Activated T-cell treated with anti-CD3 and anti-CD28 coated beads for 4 hours (primary cell): ENCODE results near the gene CTNNA2.
"Not testable (repeated sequence)": the region's sequence is repeated elsewhere in the genome, so short reads cannot be mapped to it uniquely, and the experiment has no call there.

ENCODE experiments used
- DNase-seq: peaks from one replicate; pipeline ENCODE4 v3.0.0-alpha.2; 2020

Gene CTNNA2

GRCh38 chr2:80050246-80050645, 537.4 kb downstream of the CTNNA2 start:
- no peak for DNase-seq

GRCh38 chr2:80053522-80054345, 540.9 kb downstream of the CTNNA2 start:
- no peak for DNase-seq

DNA sequence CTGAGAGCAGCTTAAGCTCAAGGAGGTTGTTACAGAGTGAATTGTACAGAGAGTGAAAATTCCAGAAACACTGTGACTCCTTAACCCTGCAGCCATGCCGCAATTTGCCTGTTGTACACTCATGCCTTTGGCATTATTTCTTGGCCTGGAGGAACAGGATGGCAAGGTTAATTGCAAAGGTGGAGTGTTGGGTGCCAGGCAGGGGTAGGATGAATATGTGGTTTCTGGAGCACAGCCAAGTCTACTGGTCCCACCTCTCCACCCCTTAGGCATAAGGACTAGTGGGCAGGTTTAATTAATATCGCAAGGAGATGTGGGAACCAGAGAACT, 541.5 kb downstream of the CTNNA2 start:
- no peak for DNase-seq

DNA sequence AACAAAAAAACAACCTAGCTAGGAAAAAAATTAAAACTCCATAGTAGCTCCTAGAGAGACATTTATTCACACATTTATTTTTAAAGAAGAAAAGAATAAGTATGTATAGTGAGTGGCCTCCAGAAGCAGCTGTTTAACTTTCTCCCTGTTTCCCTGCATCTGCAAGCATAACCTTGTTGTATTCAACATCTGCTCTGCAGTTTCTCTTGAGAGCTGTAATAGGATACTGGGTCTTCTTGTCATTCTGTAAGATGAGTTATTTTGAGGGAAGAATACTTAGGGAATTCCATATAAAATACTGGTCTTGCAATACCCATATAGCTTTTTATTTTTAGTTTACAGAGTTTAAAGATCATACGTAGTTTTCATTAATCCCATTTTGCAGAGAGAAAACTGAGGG, 545.1 kb downstream of the CTNNA2 start:
- no peak for DNase-seq

DNA sequence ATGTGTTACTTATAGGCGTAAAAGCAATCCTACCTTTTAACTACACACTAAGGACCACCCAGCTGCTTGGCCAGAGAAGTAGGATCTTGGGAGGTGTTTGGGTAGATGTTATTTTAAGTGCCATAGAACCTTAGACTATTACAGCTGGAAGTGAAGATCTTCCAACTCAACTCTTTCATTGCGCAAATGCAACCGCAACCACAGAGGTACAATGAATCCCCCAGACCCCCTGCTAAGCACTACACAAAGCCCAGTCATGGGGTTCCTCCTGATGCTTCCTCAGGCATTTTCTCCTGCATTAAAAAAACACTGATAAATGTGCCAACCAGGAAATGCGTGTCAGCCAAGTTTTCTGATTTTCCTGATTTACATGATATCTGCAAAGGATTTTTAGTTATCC, 545.7 kb downstream of the CTNNA2 start:
- DNase-seq: no peak

- no peak for DNase-seq
These were observed 546.6 kb downstream of the CTNNA2 start for GRCh38 chr2:80059447-80059846.

GRCh38 chr2:80061881-80062280, 549.0 kb downstream of the CTNNA2 start:
- no peak for DNase-seq

DNA sequence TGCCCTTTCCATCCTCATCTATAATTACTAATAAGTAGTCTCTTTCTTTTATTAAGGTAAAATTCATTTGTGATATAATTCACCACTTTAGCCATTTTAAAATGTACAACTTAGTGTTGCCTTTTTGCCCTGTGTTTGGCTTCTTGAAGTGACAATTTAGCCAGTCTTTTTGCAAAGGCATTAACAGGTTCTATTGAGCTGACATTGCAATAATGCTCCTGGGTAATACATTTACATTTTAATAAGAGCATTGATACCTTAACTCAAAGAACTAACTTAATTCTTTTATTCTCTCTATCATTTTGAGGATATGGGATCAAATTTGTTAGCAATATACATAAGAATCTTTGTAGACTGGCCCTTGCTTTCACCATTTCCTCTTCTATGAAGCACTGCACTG, 549.4 kb downstream of the CTNNA2 start:
- DNase-seq: no peak

- no peak for DNase-seq
These were observed 555.3 kb downstream of the CTNNA2 start for GRCh38 chr2:80068038-80068731.

DNA sequence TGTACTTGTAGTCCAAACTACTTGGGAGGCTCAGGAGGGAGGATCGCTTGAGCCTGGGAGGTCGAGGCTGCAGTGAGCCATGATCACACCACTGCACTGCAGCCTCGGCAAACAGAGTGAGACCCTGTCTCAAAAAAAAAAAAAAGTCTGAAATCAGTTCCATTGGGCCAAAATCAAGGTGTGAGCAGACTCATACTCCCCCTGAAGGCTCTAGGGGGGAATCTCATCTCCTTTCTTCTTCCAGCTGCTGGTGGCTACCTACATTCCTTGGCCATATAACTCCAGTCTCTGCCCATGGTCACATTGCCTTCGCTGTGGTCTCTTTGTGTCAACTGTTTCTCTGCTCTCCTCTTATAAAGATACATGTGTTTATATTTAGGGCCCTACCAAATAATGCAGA, 557.7 kb downstream of the CTNNA2 start:
- DNase-seq: no peak

- DNase-seq: no peak
These were observed 559.1 kb downstream of the CTNNA2 start for GRCh38 chr2:80071941-80072340.

DNA sequence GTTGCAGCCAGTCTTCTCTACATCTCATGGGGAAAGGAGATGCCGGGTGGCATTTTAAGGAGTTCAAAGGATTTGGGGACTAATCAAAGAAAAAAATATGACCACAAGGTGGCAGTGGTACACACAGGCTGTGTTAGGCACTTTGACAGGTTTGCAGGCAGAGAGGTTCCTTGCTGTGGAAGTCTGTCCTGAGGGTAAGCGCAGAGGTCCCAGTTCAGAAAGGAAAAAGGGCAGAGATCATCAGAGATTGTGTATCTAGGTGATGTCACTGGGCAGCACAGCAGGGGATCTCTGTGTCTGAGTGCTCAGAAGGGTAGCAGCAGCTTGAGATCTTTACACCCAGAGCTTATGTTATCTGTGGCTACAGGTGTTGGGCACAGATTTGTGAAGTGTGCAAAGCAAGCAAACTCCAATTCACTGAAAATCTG, 560.3 kb downstream of the CTNNA2 start:
- no peak for DNase-seq

GRCh38 chr2:80074321-80075070, 561.6 kb downstream of the CTNNA2 start:
- no peak for DNase-seq

- no peak for DNase-seq
These were observed 562.9 kb downstream of the CTNNA2 start for GRCh38 chr2:80075719-80076118.

DNA sequence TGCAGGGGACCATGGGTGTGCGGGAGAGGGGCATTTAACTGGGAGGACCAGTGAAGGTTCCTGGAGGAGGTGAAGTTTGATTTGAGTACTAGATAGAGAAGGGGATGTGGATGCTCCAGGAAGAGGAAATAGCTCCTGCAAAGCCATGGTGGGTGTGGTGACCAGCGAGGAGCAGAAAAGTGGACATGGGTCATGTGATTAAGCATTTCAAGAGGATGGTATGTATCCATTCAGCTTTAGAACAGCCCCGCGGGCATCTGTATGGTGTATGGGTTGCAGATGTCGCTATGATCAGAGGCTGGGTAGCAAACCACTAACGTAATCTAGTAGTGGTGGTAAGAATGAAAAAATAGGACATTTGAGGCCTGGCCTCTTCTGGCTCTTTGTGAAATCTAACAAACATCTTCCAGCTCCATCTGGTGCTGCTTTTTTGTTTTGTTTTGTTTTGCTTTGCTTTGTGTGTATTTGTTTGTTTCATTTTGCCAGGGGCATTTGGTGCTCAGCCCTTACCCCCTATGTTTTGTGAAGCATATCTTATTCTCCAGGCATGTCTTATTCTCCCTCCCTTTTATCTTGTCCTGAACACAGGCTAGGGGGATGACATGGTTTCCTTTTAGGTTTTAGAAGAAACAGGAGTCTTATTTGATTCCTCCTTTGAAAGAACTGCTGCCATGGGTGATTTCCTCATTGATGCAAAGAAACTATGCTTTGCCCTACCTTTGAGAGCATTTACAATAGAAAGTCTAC, 565.6 kb downstream of the CTNNA2 start:
- no peak for DNase-seq

- DNase-seq: no peak
These were observed 568.1 kb downstream of the CTNNA2 start for GRCh38 chr2:80080957-80081356.

- DNase-seq: no peak
These were observed 574.0 kb downstream of the CTNNA2 start for GRCh38 chr2:80086831-80087230.

GRCh38 chr2:80091237-80091636, 578.4 kb downstream of the CTNNA2 start:
- DNase-seq: no peak

DNA sequence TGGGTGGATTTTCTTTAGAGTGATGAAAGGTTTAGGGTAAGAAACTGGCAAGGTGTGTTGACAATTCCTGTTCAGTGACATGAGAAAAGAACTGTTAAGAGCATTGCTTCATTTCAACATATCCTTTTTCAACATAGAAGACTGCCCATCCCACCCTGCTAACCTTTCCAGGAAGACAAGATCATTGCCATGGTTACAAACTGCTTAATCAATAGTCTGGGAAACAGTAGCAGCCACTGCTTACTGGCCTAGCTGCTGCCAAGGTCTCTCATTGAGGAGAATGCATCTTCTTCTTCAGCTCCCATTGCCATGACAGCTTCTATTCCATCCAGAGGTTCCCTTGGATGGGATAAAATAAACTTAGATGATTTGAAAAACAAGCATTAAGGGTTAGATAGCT, 579.6 kb downstream of the CTNNA2 start:
- DNase-seq: no peak

DNA sequence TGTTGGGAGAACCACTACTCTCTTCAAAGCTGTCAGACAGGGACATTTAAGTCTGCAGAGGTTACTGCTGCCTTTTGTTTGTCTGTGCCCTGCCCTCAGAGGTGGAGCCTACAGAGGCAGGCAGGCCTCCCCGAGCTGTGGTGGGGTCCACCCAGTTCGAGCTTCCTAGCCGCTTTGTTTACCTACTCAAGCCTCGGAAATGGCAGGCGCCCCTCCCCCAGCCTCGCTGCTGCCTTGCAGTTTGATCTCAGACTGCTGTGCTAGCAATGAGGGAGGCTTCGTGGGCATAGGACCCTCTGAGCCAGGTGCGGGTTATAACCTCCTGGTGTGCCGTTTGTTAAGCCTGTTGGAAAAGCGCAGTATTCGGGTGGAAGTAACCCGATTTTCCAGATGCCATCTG, 585.7 kb downstream of the CTNNA2 start:
- DNase-seq: not testable (repeated sequence)

DNA sequence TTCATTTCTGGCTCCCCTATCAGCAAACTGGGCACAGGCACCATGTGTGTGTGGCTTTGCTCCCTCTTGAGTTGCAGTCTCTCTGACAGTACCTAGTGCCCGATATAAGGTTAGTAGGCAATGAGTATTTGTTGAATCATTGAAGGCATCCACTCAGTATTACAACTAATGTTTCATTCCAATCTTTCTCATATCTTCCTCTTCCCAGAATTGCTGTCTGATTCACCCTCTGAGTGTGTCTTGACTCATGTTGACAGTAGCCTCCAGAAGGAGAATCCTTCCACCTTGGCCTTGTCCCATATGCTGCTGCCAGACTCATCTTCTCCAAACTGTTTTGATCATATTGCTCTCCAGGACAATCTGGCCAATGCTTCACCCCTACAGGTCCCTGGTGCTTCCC, 589.2 kb downstream of the CTNNA2 start:
- DNase-seq: no peak

DNA sequence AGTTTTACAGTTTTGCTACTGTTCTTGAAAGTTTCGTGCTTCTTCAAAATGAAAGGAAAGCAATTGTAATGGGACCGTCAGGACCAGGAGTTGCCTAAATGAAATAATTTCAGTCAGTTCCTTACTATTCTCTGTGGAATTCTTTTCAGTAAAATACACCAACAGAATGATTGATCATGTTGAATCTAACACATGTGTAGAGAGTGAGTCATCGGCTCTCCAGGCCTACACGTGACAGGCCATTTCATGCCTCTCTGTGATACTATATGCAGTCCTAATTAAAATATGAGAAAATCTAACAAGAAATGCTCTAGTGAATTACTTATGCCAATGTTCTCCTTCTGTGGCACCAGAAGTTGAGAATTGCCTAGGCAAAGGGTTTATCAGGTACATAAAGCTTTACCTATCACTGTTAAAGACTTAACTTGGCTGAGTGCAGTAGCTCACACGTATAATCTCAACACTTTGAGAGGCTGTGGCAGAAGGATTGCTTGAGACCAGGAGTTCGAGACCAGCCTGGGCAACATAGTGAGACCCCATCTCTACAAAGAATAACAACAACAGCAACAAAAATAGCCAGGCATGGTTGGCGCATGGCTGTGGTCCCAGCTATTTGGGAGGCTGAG, 592.3 kb downstream of the CTNNA2 start:
- DNase-seq: no peak

- DNase-seq: no peak
These were observed 598.3 kb downstream of the CTNNA2 start for GRCh38 chr2:80111185-80111584.
